ENCODE measurements around the gene SMYD3.
"Not testable (repeated sequence)": the region's sequence is repeated elsewhere in the genome, so short reads cannot be mapped to it uniquely, and the experiment has no call there.

SMYD3 gene

GRCh38 chr1:245823408-245824147 is 683.5 kb downstream of the SMYD3 start:
- H3K36me3 ChIP-seq (ENCODE audit: control insufficient read depth, insufficient read depth, low read length), result no peaks in the 10 kb centered on the region
- H3K9me3 ChIP-seq (ENCODE audit: control insufficient read depth, low read length), result no peaks in the 10 kb centered on the region
- H3K4me1 ChIP-seq (ENCODE audit: control insufficient read depth, insufficient read depth, low read length, poor library complexity, severe bottlenecking), result peaks cover 10% of the 10 kb centered on the region
- H3K27ac ChIP-seq (ENCODE audit: low read depth, low read length, severe bottlenecking), result peak overlapping the region; percentile 69
- H3K4me3 ChIP-seq (ENCODE audit: extremely low read depth, insufficient read depth, low read length, poor library complexity, severe bottlenecking), result no peak overlapping the region
- 90 to 95% methylated on average over 12 to 13 of the region's 13 CpGs for WGBS, 2 experiments (ENCODE audit: insufficient coverage in 2 of 2)

GRCh38 chr1:245822996-245823395 is 684.1 kb downstream of the SMYD3 start:
- 79 to 94% methylated on average over 3 to 10 of the region's 11 CpGs for WGBS, 2 experiments (ENCODE audit: insufficient coverage in 2 of 2)
- Histone ChIP-seq H3K4me1 (ENCODE audit: control insufficient read depth, insufficient read depth, low read length, poor library complexity, severe bottlenecking) (peaks cover 10% of the 10 kb centered on the region), H3K36me3 (ENCODE audit: control insufficient read depth, insufficient read depth, low read length) (no peaks in the 10 kb centered on the region), H3K27ac (ENCODE audit: low read depth, low read length, severe bottlenecking) (peak overlapping the region; percentile 69), H3K4me3 (ENCODE audit: extremely low read depth, insufficient read depth, low read length, poor library complexity, severe bottlenecking) (no peak overlapping the region), H3K9me3 (ENCODE audit: control insufficient read depth, low read length) (no peaks in the 10 kb centered on the region)

GRCh38 chr1:245818363-245818762 is 688.7 kb downstream of the SMYD3 start:
- H3K4me1 ChIP-seq (ENCODE audit: control insufficient read depth, insufficient read depth, low read length, poor library complexity, severe bottlenecking); H3K9me3 ChIP-seq (ENCODE audit: control insufficient read depth, low read length); H3K36me3 ChIP-seq (ENCODE audit: control insufficient read depth, insufficient read depth, low read length); H3K27ac ChIP-seq (ENCODE audit: low read depth, low read length, severe bottlenecking); H3K4me3 ChIP-seq (ENCODE audit: extremely low read depth, insufficient read depth, low read length, poor library complexity, severe bottlenecking): not testable (repeated sequence)
- WGBS, 2 experiments (ENCODE audit: insufficient coverage in 2 of 2), result no CpG with 5 or more reads among the region's 6 CpGs

- H3K4me3 ChIP-seq (ENCODE audit: extremely low read depth, insufficient read depth, low read length, poor library complexity, severe bottlenecking); H3K4me1 ChIP-seq (ENCODE audit: control insufficient read depth, insufficient read depth, low read length, poor library complexity, severe bottlenecking); H3K36me3 ChIP-seq (ENCODE audit: control insufficient read depth, insufficient read depth, low read length); H3K9me3 ChIP-seq (ENCODE audit: control insufficient read depth, low read length); H3K27ac ChIP-seq (ENCODE audit: low read depth, low read length, severe bottlenecking): not testable (repeated sequence)
- WGBS, 2 experiments (ENCODE audit: insufficient coverage in 2 of 2), result 74 to 82% methylated on average over 10 to 11 of the region's 24 CpGs
Measured at GRCh38 chr1:245816496-245816895, 690.6 kb downstream of the SMYD3 start.

- Histone ChIP-seq H3K36me3 (ENCODE audit: control insufficient read depth, insufficient read depth, low read length) (no peaks in the 10 kb centered on the region), H3K27ac (ENCODE audit: low read depth, low read length, severe bottlenecking) (no peak overlapping the region), H3K9me3 (ENCODE audit: control insufficient read depth, low read length) (no peaks in the 10 kb centered on the region), H3K4me3 (ENCODE audit: extremely low read depth, insufficient read depth, low read length, poor library complexity, severe bottlenecking) (no peak overlapping the region), H3K4me1 (ENCODE audit: control insufficient read depth, insufficient read depth, low read length, poor library complexity, severe bottlenecking) (no peaks in the 10 kb centered on the region)
- WGBS, 2 experiments (ENCODE audit: insufficient coverage in 2 of 2), result 72 to 75% methylated on average over 4 to 10 of the region's 10 CpGs
Measured at GRCh38 chr1:245814651-245815050, 692.4 kb downstream of the SMYD3 start.

- Histone ChIP-seq H3K9me3 (ENCODE audit: control insufficient read depth, low read length) (no peaks in the 10 kb centered on the region), H3K27ac (ENCODE audit: low read depth, low read length, severe bottlenecking) (no peak overlapping the region), H3K36me3 (ENCODE audit: control insufficient read depth, insufficient read depth, low read length) (no peaks in the 10 kb centered on the region), H3K4me1 (ENCODE audit: control insufficient read depth, insufficient read depth, low read length, poor library complexity, severe bottlenecking) (no peaks in the 10 kb centered on the region), H3K4me3 (ENCODE audit: extremely low read depth, insufficient read depth, low read length, poor library complexity, severe bottlenecking) (no peak overlapping the region)
- 94 to 100% methylated on average over 2 of the region's 6 CpGs for WGBS, 2 experiments (ENCODE audit: insufficient coverage in 2 of 2)
Measured at GRCh38 chr1:245812278-245812677, 694.8 kb downstream of the SMYD3 start.

- Histone ChIP-seq H3K4me3 (ENCODE audit: extremely low read depth, insufficient read depth, low read length, poor library complexity, severe bottlenecking) (no peak overlapping the region), H3K27ac (ENCODE audit: low read depth, low read length, severe bottlenecking) (no peak overlapping the region), H3K4me1 (ENCODE audit: control insufficient read depth, insufficient read depth, low read length, poor library complexity, severe bottlenecking) (no peaks in the 10 kb centered on the region), H3K9me3 (ENCODE audit: control insufficient read depth, low read length) (no peaks in the 10 kb centered on the region), H3K36me3 (ENCODE audit: control insufficient read depth, insufficient read depth, low read length) (no peaks in the 10 kb centered on the region)
- WGBS, 2 experiments (ENCODE audit: insufficient coverage in 2 of 2), result 81 to 89% methylated on average over 6 to 7 of the region's 7 CpGs
Measured at GRCh38 chr1:245810789-245811337, 696.2 kb downstream of the SMYD3 start.

GRCh38 chr1:245810181-245810769 is 696.8 kb downstream of the SMYD3 start:
- WGBS, 2 experiments (ENCODE audit: insufficient coverage in 2 of 2), result 86 to 94% methylated on average over 1 to 3 of the region's 6 CpGs
- Histone ChIP-seq H3K4me1 (ENCODE audit: control insufficient read depth, insufficient read depth, low read length, poor library complexity, severe bottlenecking) (no peaks in the 10 kb centered on the region), H3K36me3 (ENCODE audit: control insufficient read depth, insufficient read depth, low read length) (no peaks in the 10 kb centered on the region), H3K9me3 (ENCODE audit: control insufficient read depth, low read length) (no peaks in the 10 kb centered on the region), H3K4me3 (ENCODE audit: extremely low read depth, insufficient read depth, low read length, poor library complexity, severe bottlenecking) (no peak overlapping the region), H3K27ac (ENCODE audit: low read depth, low read length, severe bottlenecking) (no peak overlapping the region)

- WGBS, 2 experiments (ENCODE audit: insufficient coverage in 2 of 2), result 73 to 78% methylated on average over 4 of the region's 5 CpGs
- no peak overlapping the region for H3K27ac ChIP-seq (ENCODE audit: low read depth, low read length, severe bottlenecking)
- H3K36me3 ChIP-seq (ENCODE audit: control insufficient read depth, insufficient read depth, low read length), result no peaks in the 10 kb centered on the region
- no peaks in the 10 kb centered on the region for H3K9me3 ChIP-seq (ENCODE audit: control insufficient read depth, low read length)
- H3K4me1 ChIP-seq (ENCODE audit: control insufficient read depth, insufficient read depth, low read length, poor library complexity, severe bottlenecking), result no peaks in the 10 kb centered on the region
- H3K4me3 ChIP-seq (ENCODE audit: extremely low read depth, insufficient read depth, low read length, poor library complexity, severe bottlenecking), result no peak overlapping the region
Measured at GRCh38 chr1:245809361-245809760, 697.7 kb downstream of the SMYD3 start.

GRCh38 chr1:245807954-245808719 is 698.9 kb downstream of the SMYD3 start:
- 88 to 93% methylated on average over 2 to 3 of the region's 7 CpGs for WGBS, 2 experiments (ENCODE audit: insufficient coverage in 2 of 2)
- Histone ChIP-seq H3K27ac (ENCODE audit: low read depth, low read length, severe bottlenecking) (no peak overlapping the region), H3K4me3 (ENCODE audit: extremely low read depth, insufficient read depth, low read length, poor library complexity, severe bottlenecking) (no peak overlapping the region), H3K9me3 (ENCODE audit: control insufficient read depth, low read length) (no peaks in the 10 kb centered on the region), H3K36me3 (ENCODE audit: control insufficient read depth, insufficient read depth, low read length) (no peaks in the 10 kb centered on the region), H3K4me1 (ENCODE audit: control insufficient read depth, insufficient read depth, low read length, poor library complexity, severe bottlenecking) (no peaks in the 10 kb centered on the region)

All from mesodermal cell (in vitro differentiated cells).